ENCODE measurements around the gene GRK7. TPM values are rescaled to one million over a fixed set of nuclear protein-coding genes. Genes with fewer than 3 reads are reported as not detected.
A peak's percentile ranks its signal among the peaks of the same experiment; 100 is the strongest.

GRK7 gene
- total RNA-seq, 1 donor: not detected

DNA sequence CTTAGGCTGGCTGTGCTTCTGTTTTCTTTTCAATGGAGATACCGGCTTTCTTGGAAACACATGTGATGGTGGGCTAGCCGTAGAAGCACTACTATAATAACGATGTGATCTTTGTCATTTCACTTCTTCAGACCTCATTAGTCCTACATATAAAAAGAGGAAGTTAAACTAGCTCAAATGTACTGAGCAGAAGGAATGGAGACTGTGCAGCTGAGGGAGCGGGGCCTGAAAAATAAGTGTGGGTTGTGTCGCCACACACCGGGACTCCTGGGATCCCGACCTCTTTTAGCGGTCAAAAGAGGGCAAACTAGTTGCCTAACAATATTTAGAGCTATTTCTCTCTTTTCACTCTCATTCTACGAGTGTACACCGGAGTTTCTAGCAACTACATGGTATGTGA is 26.1 kb upstream of the GRK7 start:
- Histone ChIP-seq H3K36me3 (ENCODE audit: insufficient read depth, low read length) (no peaks in the 10 kb centered on the region), H3K4me2 (ENCODE audit: insufficient read depth, low read length) (no peak overlapping the region), H2AFZ (ENCODE audit: low read length) (peak overlapping the region; percentile 33), H3K4me1 (ENCODE audit: insufficient read depth, low read length) (peaks cover 20% of the 10 kb centered on the region), H3K27me3 (ENCODE audit: insufficient read depth, low read length) (no peaks in the 10 kb centered on the region), H3K79me2 (ENCODE audit: insufficient read depth, low read length) (peaks cover 40% of the 10 kb centered on the region), H3K4me3 (ENCODE audit: insufficient read depth, low read length) (no peak overlapping the region), H3K9me3 (ENCODE audit: low read depth, low read length) (no peaks in the 10 kb centered on the region), H3K27ac (ENCODE audit: low read depth, low read length) (no peak overlapping the region), H4K20me1 (ENCODE audit: insufficient read depth, low read length) (peaks cover 11% of the 10 kb centered on the region)
- TF ChIP-seq, protein P1, sequence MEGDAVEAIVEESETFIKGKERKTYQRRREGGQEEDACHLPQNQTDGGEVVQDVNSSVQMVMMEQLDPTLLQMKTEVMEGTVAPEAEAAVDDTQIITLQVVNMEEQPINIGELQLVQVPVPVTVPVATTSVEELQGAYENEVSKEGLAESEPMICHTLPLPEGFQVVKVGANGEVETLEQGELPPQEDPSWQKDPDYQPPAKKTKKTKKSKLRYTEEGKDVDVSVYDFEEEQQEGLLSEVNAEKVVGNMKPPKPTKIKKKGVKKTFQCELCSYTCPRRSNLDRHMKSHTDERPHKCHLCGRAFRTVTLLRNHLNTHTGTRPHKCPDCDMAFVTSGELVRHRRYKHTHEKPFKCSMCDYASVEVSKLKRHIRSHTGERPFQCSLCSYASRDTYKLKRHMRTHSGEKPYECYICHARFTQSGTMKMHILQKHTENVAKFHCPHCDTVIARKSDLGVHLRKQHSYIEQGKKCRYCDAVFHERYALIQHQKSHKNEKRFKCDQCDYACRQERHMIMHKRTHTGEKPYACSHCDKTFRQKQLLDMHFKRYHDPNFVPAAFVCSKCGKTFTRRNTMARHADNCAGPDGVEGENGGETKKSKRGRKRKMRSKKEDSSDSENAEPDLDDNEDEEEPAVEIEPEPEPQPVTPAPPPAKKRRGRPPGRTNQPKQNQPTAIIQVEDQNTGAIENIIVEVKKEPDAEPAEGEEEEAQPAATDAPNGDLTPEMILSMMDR (IDR thresholded peaks at IDR 0.05; ENCODE audit: extremely low read depth, low read depth, low read length): no peak
- DNase-seq (ENCODE audit: insufficient read length, low spot score, missing footprints): no peak

DNA sequence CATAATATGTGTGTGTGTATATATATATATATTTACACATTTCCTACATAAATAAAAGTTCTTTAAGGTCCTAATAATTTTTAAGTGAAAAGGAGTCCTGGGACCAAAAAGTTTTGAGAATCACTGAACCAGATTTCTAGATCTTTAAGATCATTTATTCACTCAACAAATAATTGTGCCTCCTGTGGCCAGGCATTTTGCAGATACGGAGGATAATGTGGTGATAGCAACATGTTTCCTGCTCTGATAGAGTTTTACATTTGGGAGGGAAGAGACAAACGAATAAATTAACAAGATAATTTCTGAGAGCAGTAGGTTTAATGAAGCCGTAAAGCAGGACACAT is 25.6 kb upstream of the GRK7 start:
- peak overlapping the region; percentile 93 for H3K4me3 ChIP-seq (ENCODE audit: insufficient read depth, low read length)
- peak overlapping the region; percentile 85 for H3K4me2 ChIP-seq (ENCODE audit: insufficient read depth, low read length)
- peaks cover 14% of the 10 kb centered on the region for H4K20me1 ChIP-seq (ENCODE audit: insufficient read depth, low read length)
- no peaks in the 10 kb centered on the region for H3K27me3 ChIP-seq (ENCODE audit: insufficient read depth, low read length)
- peak overlapping the region; percentile 94 for H2AFZ ChIP-seq (ENCODE audit: low read length)
- H3K4me1 ChIP-seq (ENCODE audit: insufficient read depth, low read length): peaks cover 20% of the 10 kb centered on the region
- no peak for DNase-seq (ENCODE audit: insufficient read length, low spot score, missing footprints)
- peaks cover 3% of the 10 kb centered on the region for H3K36me3 ChIP-seq (ENCODE audit: insufficient read depth, low read length)
- H3K79me2 ChIP-seq (ENCODE audit: insufficient read depth, low read length): peaks cover 44% of the 10 kb centered on the region
- H3K27ac ChIP-seq (ENCODE audit: low read depth, low read length): peak overlapping the region; percentile 93
- TF ChIP-seq, protein P1 (IDR thresholded peaks at IDR 0.05; ENCODE audit: extremely low read depth, low read depth, low read length): no peak
- H3K9me3 ChIP-seq (ENCODE audit: low read depth, low read length): no peaks in the 10 kb centered on the region

DNA sequence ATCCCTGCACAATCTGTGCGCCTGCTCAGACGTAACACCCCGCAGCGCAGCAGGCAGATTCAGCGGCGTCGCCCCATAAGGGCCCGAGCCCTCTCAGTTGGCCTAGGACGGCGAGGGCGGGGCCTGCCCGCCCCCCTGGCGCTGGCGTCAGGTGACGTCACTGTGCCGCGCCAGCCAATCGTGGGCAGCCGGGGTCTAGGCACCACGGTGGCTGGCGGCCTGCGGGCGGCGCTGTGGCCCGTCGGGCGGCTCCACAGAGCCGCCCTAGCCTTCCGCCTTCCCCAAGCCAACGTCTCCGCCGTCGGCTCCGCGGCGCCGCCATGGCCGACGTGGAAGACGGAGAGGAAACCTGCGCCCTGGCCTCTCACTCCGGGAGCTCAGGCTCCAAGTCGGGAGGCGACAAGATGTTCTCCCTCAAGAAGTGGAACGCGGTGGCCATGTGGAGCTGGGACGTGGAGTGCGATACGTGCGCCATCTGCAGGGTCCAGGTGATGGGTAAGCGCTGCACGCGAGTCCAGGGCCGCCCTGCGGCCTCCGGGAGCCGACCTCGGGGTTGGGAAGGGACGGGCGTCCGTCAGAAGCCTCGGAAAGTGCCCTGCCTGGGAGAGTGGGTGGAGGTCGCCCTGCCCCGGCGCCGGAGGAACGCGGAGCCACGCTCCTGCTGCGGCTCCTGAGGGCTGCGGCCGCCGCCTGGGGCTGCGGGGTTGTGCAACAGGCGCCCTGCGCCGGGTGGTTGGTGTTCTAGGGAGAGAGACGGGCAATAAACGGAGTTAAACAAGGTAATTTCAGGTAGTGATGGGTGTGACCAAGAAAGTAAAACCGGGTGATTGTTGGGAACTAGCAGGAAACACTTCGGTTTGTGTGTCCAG is 25.0 kb upstream of the GRK7 start, which contains the start of gene RNF7:
Gene RNF7 (plus strand): TSS at position 277 of the 869 bp plus-strand sequence. CDS start 44 bp downstream, at position 321.
- DNase-seq (ENCODE audit: insufficient read length, low spot score, missing footprints): peak; percentile 98
- H3K27ac ChIP-seq (ENCODE audit: low read depth, low read length): peak within 1 kb of the TSS; percentile 93
- TF ChIP-seq, protein P1 (IDR thresholded peaks at IDR 0.05; ENCODE audit: extremely low read depth, low read depth, low read length): peak; percentile 83
- H4K20me1 ChIP-seq (ENCODE audit: insufficient read depth, low read length): peaks cover 18% of the 10 kb centered on the region
- peak within 1 kb of the TSS; percentile 93 for H3K4me3 ChIP-seq (ENCODE audit: insufficient read depth, low read length)
- H3K4me1 ChIP-seq (ENCODE audit: insufficient read depth, low read length): peaks cover 20% of the 10 kb centered on the region
- peak within 1 kb of the TSS; percentile 85 for H3K4me2 ChIP-seq (ENCODE audit: insufficient read depth, low read length)
- H3K79me2 ChIP-seq (ENCODE audit: insufficient read depth, low read length): peaks cover 50% of the 10 kb centered on the region
- peaks cover 9% of the 10 kb centered on the region for H3K36me3 ChIP-seq (ENCODE audit: insufficient read depth, low read length)
- no peaks in the 10 kb centered on the region for H3K9me3 ChIP-seq (ENCODE audit: low read depth, low read length)
- H2AFZ ChIP-seq (ENCODE audit: low read length): peak within 1 kb of the TSS; percentile 98
- no peaks in the 10 kb centered on the region for H3K27me3 ChIP-seq (ENCODE audit: insufficient read depth, low read length)

DNA sequence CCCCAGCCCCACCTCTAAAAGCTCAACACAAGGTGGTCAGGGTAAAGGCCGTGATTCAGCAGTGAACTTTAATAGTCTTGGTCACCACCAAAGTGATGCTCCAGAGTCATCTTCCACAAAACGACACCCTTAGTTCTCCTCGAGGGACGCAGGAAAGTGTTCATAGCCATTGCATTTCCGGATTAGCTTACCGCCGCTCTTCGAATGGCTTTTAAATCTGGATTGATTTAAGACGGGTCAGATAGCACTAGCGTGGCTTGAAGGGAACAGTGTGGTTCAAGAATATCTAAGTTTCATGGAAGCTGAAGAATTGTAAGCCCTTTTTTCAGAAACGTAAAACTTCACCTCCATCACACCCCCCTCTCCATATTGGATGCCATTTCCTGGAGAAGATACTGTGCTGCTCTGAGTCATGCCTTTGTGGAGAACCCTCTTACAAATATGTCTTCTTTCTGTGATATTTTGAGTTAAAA is 24.3 kb upstream of the GRK7 start:
- DNase-seq (ENCODE audit: insufficient read length, low spot score, missing footprints): no peak
- H3K27me3 ChIP-seq (ENCODE audit: insufficient read depth, low read length): no peaks in the 10 kb centered on the region
- peak overlapping the region; percentile 98 for H2AFZ ChIP-seq (ENCODE audit: low read length)
- H3K79me2 ChIP-seq (ENCODE audit: insufficient read depth, low read length): peaks cover 56% of the 10 kb centered on the region
- H3K9me3 ChIP-seq (ENCODE audit: low read depth, low read length): no peaks in the 10 kb centered on the region
- H3K36me3 ChIP-seq (ENCODE audit: insufficient read depth, low read length): peaks cover 9% of the 10 kb centered on the region
- H4K20me1 ChIP-seq (ENCODE audit: insufficient read depth, low read length): peaks cover 20% of the 10 kb centered on the region
- peak overlapping the region; percentile 93 for H3K27ac ChIP-seq (ENCODE audit: low read depth, low read length)
- peaks cover 20% of the 10 kb centered on the region for H3K4me1 ChIP-seq (ENCODE audit: insufficient read depth, low read length)
- peak overlapping the region; percentile 82 for H3K4me2 ChIP-seq (ENCODE audit: insufficient read depth, low read length)
- TF ChIP-seq, protein P1 (IDR thresholded peaks at IDR 0.05; ENCODE audit: extremely low read depth, low read depth, low read length): no peak
- peak overlapping the region; percentile 93 for H3K4me3 ChIP-seq (ENCODE audit: insufficient read depth, low read length)
